ENCODE results near the gene PLXDC2.
A peak's percentile ranks its signal among the peaks of the same experiment; 100 is the strongest.

The PLXDC2 gene

GRCh38 chr10:19845503-19846368 is 29.5 kb downstream of the PLXDC2 start:
- no peak overlapping the region for H3K27ac ChIP-seq
- no peaks in the 10 kb centered on the region for H3K27me3 ChIP-seq
- DNase-seq = no peak
- no peak for TF ChIP-seq CTCF (IDR thresholded peaks at IDR 0.05)
- intact Hi-C loops (cut with DNase I; ENCODE audit: low total_unique reads) = no loop called here
- no peaks in the 10 kb centered on the region for H3K36me3 ChIP-seq
- no peak overlapping the region for H3K4me3 ChIP-seq
- H3K4me1 ChIP-seq = peaks cover 0 to 77% (median 17%) of the 10 kb centered on the region in 4 donors
- H3K9me3 ChIP-seq = no peaks in the 10 kb centered on the region

DNA sequence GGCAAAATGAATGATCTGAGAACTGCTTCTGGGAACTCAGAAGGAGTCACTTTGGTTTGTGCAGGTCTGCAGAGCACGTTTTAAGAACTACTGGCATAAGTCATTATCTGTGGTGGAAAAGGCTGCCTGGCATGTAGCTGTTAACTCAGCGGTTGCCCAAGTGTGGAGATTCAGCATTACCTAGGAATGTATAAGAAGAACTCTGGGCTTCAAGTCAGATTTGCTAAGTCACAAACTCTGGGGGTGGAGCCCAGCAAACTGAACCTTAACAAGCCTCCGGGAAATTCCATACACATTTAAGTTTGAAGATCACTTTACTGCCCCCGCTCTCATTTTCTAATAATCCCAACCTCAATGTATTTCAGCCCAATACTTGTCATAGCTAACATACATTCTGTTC is 31.1 kb downstream of the PLXDC2 start:
- intact Hi-C loops (cut with DNase I; ENCODE audit: low total_unique reads) = no loop called here
- Histone ChIP-seq H3K4me3 (no peak overlapping the region), H3K4me1 (peaks cover 0 to 77% (median 17%) of the 10 kb centered on the region in 4 donors), H3K9me3 (no peaks in the 10 kb centered on the region), H3K27me3 (no peaks in the 10 kb centered on the region), H3K36me3 (no peaks in the 10 kb centered on the region), H3K27ac (no peak overlapping the region)
- TF ChIP-seq CTCF (IDR thresholded peaks at IDR 0.05) = no peak
- no peak for DNase-seq

DNA sequence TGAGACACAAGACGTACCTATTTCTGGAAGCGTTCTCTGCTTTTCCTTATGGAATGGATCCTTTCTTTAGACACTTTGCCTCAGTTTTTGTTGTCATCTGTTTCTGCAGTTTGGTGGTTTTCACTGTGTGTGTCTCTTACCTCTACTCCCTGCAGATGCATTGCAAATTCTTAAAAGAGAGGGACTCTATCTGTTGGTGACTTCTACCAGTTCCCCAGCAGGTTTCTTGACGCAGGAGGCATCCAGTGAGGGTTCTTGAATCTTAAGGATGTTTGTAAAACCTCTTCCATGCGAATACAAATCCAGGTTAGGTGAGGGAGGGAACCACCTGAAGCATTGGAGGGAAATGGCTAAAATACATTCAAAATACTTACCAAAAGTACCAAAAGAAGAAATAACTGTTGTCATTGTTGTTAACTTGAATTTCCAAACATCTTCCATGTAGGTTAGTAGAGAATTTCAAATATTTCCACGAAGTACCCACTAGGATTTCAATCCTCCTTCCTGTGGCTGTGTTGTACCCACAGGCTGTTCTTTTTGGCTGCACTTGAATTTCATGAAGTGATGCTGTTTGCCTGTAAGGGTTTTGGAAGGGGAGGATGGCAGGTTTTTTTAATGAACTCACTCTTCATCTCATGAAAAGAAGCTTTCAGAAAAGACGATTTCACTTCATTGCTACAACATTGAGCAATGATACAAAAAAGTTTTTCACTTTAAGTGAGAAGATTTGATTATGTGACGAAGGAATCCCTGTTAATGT is 32.2 kb downstream of the PLXDC2 start:
- H3K27ac ChIP-seq = no peak overlapping the region
- no peaks in the 10 kb centered on the region for H3K36me3 ChIP-seq
- no peaks in the 10 kb centered on the region for H3K27me3 ChIP-seq
- no peak for TF ChIP-seq CTCF (IDR thresholded peaks at IDR 0.05)
- DNase-seq = no peak
- intact Hi-C loops (cut with DNase I; ENCODE audit: low total_unique reads) = no loop called here
- H3K4me3 ChIP-seq = no peak overlapping the region
- peaks cover 0 to 76% (median 18%) of the 10 kb centered on the region in 4 donors for H3K4me1 ChIP-seq
- no peaks in the 10 kb centered on the region for H3K9me3 ChIP-seq

DNA sequence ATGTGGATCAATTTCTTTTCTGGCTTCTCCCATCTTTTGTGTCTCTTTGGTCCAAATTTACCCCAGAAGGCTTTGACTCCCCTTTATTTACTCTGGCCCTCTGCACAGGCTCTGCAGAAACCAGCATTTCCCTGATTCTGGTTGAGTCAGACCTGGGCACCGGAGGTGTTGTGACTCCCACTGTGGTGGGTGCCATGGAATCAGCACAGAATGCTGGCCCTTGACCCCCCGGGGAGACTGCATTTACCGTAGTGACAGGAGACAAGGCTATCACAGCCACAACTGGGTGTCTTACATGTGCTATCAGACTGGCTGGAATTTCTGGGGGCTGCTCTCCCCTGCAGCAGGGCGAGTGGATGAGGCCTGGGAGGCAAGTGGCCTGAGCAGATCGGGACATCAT is 37.6 kb downstream of the PLXDC2 start:
- intact Hi-C loops (cut with DNase I; ENCODE audit: low total_unique reads) = no loop called here
- Histone ChIP-seq H3K27ac (peak overlapping the region in 1 of 2 donors; percentile 27), H3K4me3 (no peak overlapping the region), H3K9me3 (no peaks in the 10 kb centered on the region), H3K36me3 (no peaks in the 10 kb centered on the region), H3K27me3 (no peaks in the 10 kb centered on the region), H3K4me1 (peaks cover 0 to 68% (median 14%) of the 10 kb centered on the region in 4 donors)
- no peak for DNase-seq
- TF ChIP-seq CTCF (IDR thresholded peaks at IDR 0.05) = no peak

GRCh38 chr10:19857876-19858275 is 41.6 kb downstream of the PLXDC2 start:
- Histone ChIP-seq H3K27me3 (no peaks in the 10 kb centered on the region), H3K36me3 (no peaks in the 10 kb centered on the region), H3K4me3 (no peak overlapping the region), H3K4me1 (peaks cover 0 to 73% (median 15%) of the 10 kb centered on the region in 4 donors), H3K9me3 (no peaks in the 10 kb centered on the region), H3K27ac (no peak overlapping the region)
- intact Hi-C loops (cut with DNase I; ENCODE audit: low total_unique reads) = no loop called here
- no peak for DNase-seq
- TF ChIP-seq CTCF (IDR thresholded peaks at IDR 0.05) = no peak

All from tibial artery (tissue), 4 donors.